Trophoblast cell (in vitro differentiated cells and primary cell): ENCODE results near the gene FER.
A peak's percentile ranks its signal among the peaks of the same experiment; 100 is the strongest.

Experiments used
- DNase-seq, 2 donors: peaks; one replicate each; pipeline ENCODE4 v3.0.0-alpha.2; 2016
- H2AFZ ChIP-seq: 2 replicates; pipeline ENCODE4 v1.6.1; 2013; ENCODE audit warnings: low read length, moderate library complexity, mild to moderate bottlenecking; ENCODE audit not compliant: insufficient read depth, poor library complexity
- H2AK5ac ChIP-seq: 2 replicates; pipeline ENCODE4 v1.6.1; 2013; ENCODE audit warnings: mild to moderate bottlenecking, low read length
- H2BK120ac ChIP-seq: 2 replicates; pipeline ENCODE4 v1.6.1; 2013; ENCODE audit warnings: low read length, mild to moderate bottlenecking, moderate library complexity; ENCODE audit not compliant: insufficient read depth, poor library complexity
- H2BK12ac ChIP-seq: 2 replicates; pipeline ENCODE4 v1.6.1; 2013; ENCODE audit warnings: mild to moderate bottlenecking, low read length, moderate library complexity
- H2BK5ac ChIP-seq: 2 replicates; pipeline ENCODE4 v1.6.1; 2013; ENCODE audit warnings: low read length, low read depth, moderate library complexity, mild to moderate bottlenecking; ENCODE audit not compliant: poor library complexity
- H3K14ac ChIP-seq: 2 replicates; pipeline ENCODE4 v1.6.1; 2013; ENCODE audit warnings: mild to moderate bottlenecking, low read length
- H3K18ac ChIP-seq: 2 replicates; pipeline ENCODE4 v1.6.1; 2013; ENCODE audit warnings: mild to moderate bottlenecking, low read length
- H3K23ac ChIP-seq: 2 replicates; pipeline ENCODE4 v1.6.1; 2013; ENCODE audit warnings: low read length
- H3K27ac ChIP-seq: 2 replicates; pipeline ENCODE4 v1.5.1; 2013; ENCODE audit warnings: low read depth, mild to moderate bottlenecking, inconsistent platforms, low read length, moderate library complexity
- H3K27me3 ChIP-seq: 2 replicates; pipeline ENCODE4 v1.6.1; 2013; ENCODE audit warnings: inconsistent platforms, mild to moderate bottlenecking, low read length, moderate library complexity; ENCODE audit not compliant: insufficient read depth
- H3K36me3 ChIP-seq, 2 experiments: 1 replicate in 1 of 2; 2 replicates in 1 of 2; pipeline ENCODE4 v1.6.1; 2013; ENCODE audit warnings: low read length in 2 of 2, mild to moderate bottlenecking in 2 of 2, moderate library complexity in 1 of 2; ENCODE audit not compliant: insufficient read depth in 2 of 2, control insufficient read depth in 1 of 2
- H3K4ac ChIP-seq: 2 replicates; pipeline ENCODE4 v1.6.1; 2013; ENCODE audit warnings: low read depth, mild to moderate bottlenecking, low read length, moderate library complexity
- H3K4me1 ChIP-seq, 2 experiments: 1 replicate in 1 of 2; 2 replicates in 1 of 2; pipeline ENCODE4 v1.6.1; 2013; ENCODE audit warnings: low read length in 2 of 2, mild to moderate bottlenecking in 2 of 2, moderate library complexity in 1 of 2; ENCODE audit not compliant: insufficient read depth in 2 of 2, control insufficient read depth in 1 of 2
- H3K4me2 ChIP-seq: 2 replicates; pipeline ENCODE4 v1.6.1; 2013; ENCODE audit warnings: inconsistent platforms, mild to moderate bottlenecking, low read length, moderate library complexity
- H3K4me3 ChIP-seq: 2 replicates; pipeline ENCODE4 v1.5.1; 2013; ENCODE audit warnings: mild to moderate bottlenecking, low read depth, low read length, inconsistent platforms
- H3K79me1 ChIP-seq: one replicate; pipeline ENCODE4 v1.6.1; 2013; ENCODE audit warnings: low read length
- H3K79me2 ChIP-seq: 2 replicates; pipeline ENCODE4 v1.6.1; 2013; ENCODE audit warnings: low read length, mild to moderate bottlenecking; ENCODE audit not compliant: control insufficient read depth, insufficient read depth, poor library complexity
- H3K9ac ChIP-seq: 2 replicates; pipeline ENCODE4 v1.6.1; 2013; ENCODE audit warnings: mild to moderate bottlenecking, low read length
- H3K9me3 ChIP-seq: 2 replicates; pipeline ENCODE4 v1.6.1; 2013; ENCODE audit warnings: low read depth, mild to moderate bottlenecking, control low read depth, inconsistent platforms, low read length; ENCODE audit not compliant: insufficient read depth
- H4K12ac ChIP-seq: 2 replicates; pipeline ENCODE4 v1.6.1; 2013; ENCODE audit warnings: low read depth, mild to moderate bottlenecking, low read length, moderate library complexity
- H4K8ac ChIP-seq: 2 replicates; pipeline ENCODE4 v1.6.1; 2013; ENCODE audit warnings: low read depth, mild to moderate bottlenecking, low read length, moderate library complexity
- H4K91ac ChIP-seq: one replicate; pipeline ENCODE4 v1.6.1; 2013; ENCODE audit warnings: low read depth, mild to moderate bottlenecking, low read length, moderate library complexity
- WGBS: extraction: QIAGEN DNeasy Blood & Tissue Kit; methylation state at CpG from one replicate; pipeline ENCODE4 v1.1.7; 2013; ENCODE audit warnings: missing lambda C conversion rate; ENCODE audit not compliant: insufficient read length, insufficient coverage; ENCODE audit errors: extremely low coverage; 5-methylcytosine and 5-hydroxymethylcytosine counted together

FER gene

DNA sequence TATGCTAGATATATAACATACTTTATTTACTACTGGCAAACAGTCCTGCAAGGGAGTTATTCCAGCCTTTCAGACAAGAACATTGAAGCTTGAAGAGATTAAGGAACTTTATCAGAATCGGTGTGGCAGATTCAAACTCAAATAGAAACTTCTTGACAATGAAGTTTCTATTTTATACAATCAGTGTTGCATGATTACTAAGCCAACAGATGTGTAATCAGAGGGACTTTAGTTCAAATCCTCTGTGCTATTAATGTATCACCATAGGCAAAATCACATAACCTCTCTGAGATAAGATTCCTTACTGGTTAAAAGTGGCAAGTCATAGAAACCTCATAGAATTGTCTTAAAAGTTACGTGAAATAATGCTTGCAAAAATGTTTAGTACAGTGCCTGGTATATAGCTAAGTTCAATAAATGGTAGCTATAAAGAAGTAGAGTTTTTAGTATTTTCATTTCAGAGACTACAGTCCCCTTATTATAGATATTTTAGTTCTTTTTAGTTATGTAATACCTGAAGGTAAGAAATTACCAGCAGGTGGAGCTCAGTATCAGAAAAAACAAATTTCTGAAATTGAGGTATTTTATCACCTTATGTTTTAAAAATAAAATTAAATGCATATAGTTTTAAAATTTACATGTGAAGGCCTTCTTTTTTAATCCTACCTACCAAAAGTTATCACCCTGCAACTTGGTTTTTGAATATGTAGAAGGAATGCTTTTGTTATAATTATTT, 172.1 kb downstream of the FER start:
- H3K18ac ChIP-seq, result no peak overlapping the region
- H3K27me3 ChIP-seq, result no peaks in the 10 kb centered on the region
- no CpG with 5 or more reads among the region's 2 CpGs for WGBS

DNA sequence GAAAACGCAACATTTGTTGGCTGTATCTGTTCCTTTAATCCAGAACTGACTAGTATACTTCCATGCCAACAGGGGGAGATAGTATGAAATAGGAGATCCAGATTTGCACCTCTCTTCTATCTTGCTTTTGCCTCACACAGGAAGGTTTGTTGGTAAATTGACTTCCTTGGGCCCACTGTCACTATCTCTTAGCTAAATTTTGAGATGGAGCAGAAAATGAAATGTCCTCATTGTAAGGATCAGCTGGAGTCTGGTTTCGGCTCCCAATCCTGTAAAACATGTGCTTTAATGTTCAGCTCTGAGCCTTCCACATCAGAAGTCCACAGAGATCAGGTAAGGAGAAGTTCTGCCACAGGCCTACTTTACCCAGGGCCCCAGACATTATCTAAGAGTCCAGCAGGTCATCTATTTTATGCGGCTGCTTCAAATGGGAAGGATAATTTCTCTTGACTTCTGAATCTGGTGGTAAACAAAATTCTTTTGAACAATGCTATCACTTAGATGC, 176.8 kb downstream of the FER start:
- no peak overlapping the region for H3K4me2 ChIP-seq
- H3K79me1 ChIP-seq, result no peaks in the 10 kb centered on the region
- no peak overlapping the region for H4K12ac ChIP-seq
- H3K9ac ChIP-seq, result peak overlapping the region; percentile 25
- no peak overlapping the region for H3K14ac ChIP-seq
- H3K4ac ChIP-seq, result no peak overlapping the region
- no peak overlapping the region for H4K8ac ChIP-seq
- H2AK5ac ChIP-seq, result no peak overlapping the region
- no peaks in the 10 kb centered on the region for H3K79me2 ChIP-seq
- H3K9me3 ChIP-seq, result no peaks in the 10 kb centered on the region
- no peak overlapping the region for H2BK120ac ChIP-seq
- H3K23ac ChIP-seq, result no peak overlapping the region
- H2BK5ac ChIP-seq, result no peak overlapping the region
- H3K36me3 ChIP-seq, result no peaks in the 10 kb centered on the region
- no peak overlapping the region for H3K18ac ChIP-seq
- H2BK12ac ChIP-seq, result no peak overlapping the region
- no CpG with 5 or more reads among the region's 3 CpGs for WGBS
- no peak for DNase-seq
- no peak overlapping the region for H3K27ac ChIP-seq
- no peak overlapping the region for H2AFZ ChIP-seq
- no peak overlapping the region for H3K4me3 ChIP-seq
- peaks cover 0 to 1% of the 10 kb centered on the region in 2 experiments for H3K4me1 ChIP-seq
- H3K27me3 ChIP-seq, result no peaks in the 10 kb centered on the region
- H4K91ac ChIP-seq, result no peak overlapping the region

More for the DNA sequence above, 172.1 kb downstream of the FER start:
- Histone ChIP-seq H3K4me2 (no peak overlapping the region), H3K9ac (no peak overlapping the region), H3K4ac (no peak overlapping the region), H3K23ac (no peak overlapping the region), H2AFZ (no peak overlapping the region), H4K12ac (no peak overlapping the region), H3K79me1 (no peaks in the 10 kb centered on the region), H2BK5ac (no peak overlapping the region), H2AK5ac (no peak overlapping the region), H4K8ac (no peak overlapping the region), H2BK120ac (no peak overlapping the region), H3K4me3 (no peak overlapping the region), H3K9me3 (no peaks in the 10 kb centered on the region), H3K79me2 (no peaks in the 10 kb centered on the region), H4K91ac (no peak overlapping the region), H2BK12ac (no peak overlapping the region), H3K4me1 (peaks cover 0 to 1% of the 10 kb centered on the region in 2 experiments), H3K36me3 (no peaks in the 10 kb centered on the region), H3K27ac (no peak overlapping the region), H3K14ac (no peak overlapping the region)
- no peak for DNase-seq

DNA sequence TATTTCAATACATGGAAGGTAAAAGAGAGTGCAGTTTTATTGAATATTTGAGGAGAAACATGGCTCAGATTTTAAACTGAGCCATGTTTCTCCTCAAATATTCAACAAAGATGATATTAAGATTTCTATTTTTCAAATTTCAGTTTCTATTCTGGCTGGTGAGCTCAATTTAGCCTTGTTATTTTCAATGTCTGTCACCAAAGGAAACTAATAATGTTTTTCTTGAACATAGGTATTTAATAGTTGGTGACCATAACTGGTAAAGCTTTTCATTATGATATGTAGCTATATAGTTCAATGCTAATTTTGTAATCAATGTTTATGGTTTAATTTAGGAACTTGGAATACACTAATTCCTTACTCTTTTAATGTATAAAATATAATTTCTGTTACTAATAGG, 177.4 kb downstream of the FER start:
- H2AK5ac ChIP-seq, result no peak overlapping the region
- peaks cover 0 to 1% of the 10 kb centered on the region in 2 experiments for H3K4me1 ChIP-seq
- H3K18ac ChIP-seq, result no peak overlapping the region
- H3K79me2 ChIP-seq, result no peaks in the 10 kb centered on the region
- H2BK12ac ChIP-seq, result no peak overlapping the region
- no peaks in the 10 kb centered on the region for H3K79me1 ChIP-seq
- H4K8ac ChIP-seq, result no peak overlapping the region
- H3K23ac ChIP-seq, result no peak overlapping the region
- H4K12ac ChIP-seq, result no peak overlapping the region
- H3K14ac ChIP-seq, result no peak overlapping the region
- no peak overlapping the region for H3K27ac ChIP-seq
- no peaks in the 10 kb centered on the region for H3K27me3 ChIP-seq
- H3K9ac ChIP-seq, result no peak overlapping the region
- no peaks in the 10 kb centered on the region for H3K36me3 ChIP-seq
- no peak overlapping the region for H3K4ac ChIP-seq
- DNase-seq, result no peak
- H2AFZ ChIP-seq, result no peak overlapping the region
- no peak overlapping the region for H2BK5ac ChIP-seq
- H4K91ac ChIP-seq, result no peak overlapping the region
- H3K9me3 ChIP-seq, result no peaks in the 10 kb centered on the region
- H3K4me2 ChIP-seq, result no peak overlapping the region
- no peak overlapping the region for H2BK120ac ChIP-seq
- H3K4me3 ChIP-seq, result no peak overlapping the region

DNA sequence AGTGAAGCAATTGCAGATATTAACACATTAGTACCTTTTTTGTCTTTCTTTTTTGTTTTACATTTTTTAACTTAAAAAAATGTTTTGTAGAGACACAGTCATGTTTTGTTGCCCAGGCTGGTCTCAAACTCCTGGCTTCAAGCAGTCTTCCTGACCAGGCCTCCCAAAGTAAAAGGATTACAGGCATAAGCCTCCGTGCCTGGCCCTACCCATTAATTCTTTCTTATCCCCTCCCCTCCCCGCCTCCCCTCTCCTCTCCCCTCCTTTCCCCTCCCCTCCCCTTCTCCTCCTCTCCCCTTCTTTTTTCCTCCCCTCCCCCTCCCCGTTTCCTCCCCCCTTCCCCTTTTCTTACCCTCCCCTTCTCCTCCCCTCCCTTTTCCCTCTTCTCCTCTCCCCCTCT, 182.4 kb downstream of the FER start:
- Histone ChIP-seq H2BK5ac (no peak overlapping the region), H2AK5ac (no peak overlapping the region), H3K18ac (no peak overlapping the region), H3K4me2 (no peak overlapping the region), H3K9ac (no peak overlapping the region), H3K9me3 (no peaks in the 10 kb centered on the region), H2BK120ac (no peak overlapping the region), H3K27ac (no peak overlapping the region), H4K91ac (no peak overlapping the region), H3K27me3 (no peaks in the 10 kb centered on the region), H3K14ac (no peak overlapping the region), H2AFZ (no peak overlapping the region), H3K23ac (no peak overlapping the region), H2BK12ac (no peak overlapping the region), H3K4me1 (no peaks in the 10 kb centered on the region), H3K36me3 (peaks cover 0 to 2% of the 10 kb centered on the region in 2 experiments), H4K8ac (no peak overlapping the region), H3K4me3 (no peak overlapping the region), H4K12ac (no peak overlapping the region), H3K79me1 (no peaks in the 10 kb centered on the region), H3K79me2 (no peaks in the 10 kb centered on the region), H3K4ac (no peak overlapping the region)
- WGBS, result no CpG with 5 or more reads among the region's 3 CpGs
- no peak for DNase-seq
